HFFc6 (cell line): Measurements from ENCODE around the gene CLDN20. TPM values are rescaled to one million over a fixed set of nuclear protein-coding genes. Genes with fewer than 3 reads are reported as not detected.

Experiments
- DNase-seq: peaks from one replicate; pipeline ENCODE4 v3.0.0-alpha.2; 2018
- H3K27ac Mint-ChIP-seq: 2 replicates; pipeline ENCODE4 v1.8.0; 2020; ENCODE audit warnings: mild to moderate bottlenecking, mixed read lengths
- H3K27me3 Mint-ChIP-seq: 2 replicates; pipeline ENCODE4 v1.8.0; 2021; ENCODE audit warnings: mild to moderate bottlenecking, moderate library complexity, mixed read lengths; ENCODE audit not compliant: insufficient read depth
- H3K36me3 Mint-ChIP-seq: 2 replicates; pipeline ENCODE4 v1.8.0; 2021; ENCODE audit warnings: low read depth, mixed read lengths
- H3K4me1 Mint-ChIP-seq: 2 replicates; pipeline ENCODE4 v1.8.0; 2020; ENCODE audit warnings: low read depth, mixed read lengths
- H3K4me3 Mint-ChIP-seq: 2 replicates; pipeline ENCODE4 v1.8.0; 2020; ENCODE audit warnings: mild to moderate bottlenecking, moderate library complexity, mixed read lengths
- H3K9me3 Mint-ChIP-seq: 2 replicates; pipeline ENCODE4 v1.8.0; 2020; ENCODE audit warnings: mild to moderate bottlenecking, mixed read lengths
- total RNA-seq, 6 experiments: library from RNA; stranded (reverse); fragmentation: NEBNext Ultra II Directional; extraction: Animal tissue kit (Norgen Biotek cat#: 25700); gene quantifications; 2 replicates in 1 of 6; 3 replicates in 5 of 6; pipeline ENCODE4 v1.2.3, GENCODE V29; 2021
- TF ChIP-seq, protein P1 (sequence below): fragments of 200-600 bp; sonication (generic); IDR thresholded peaks from 2 replicates; pipeline ENCODE4 v1.5.0; 2021; ENCODE audit warnings: antibody characterized with exemption, mild to moderate bottlenecking

Gene CLDN20
- total RNA-seq, 6 experiments from 2014 or later: not detected

DNA sequence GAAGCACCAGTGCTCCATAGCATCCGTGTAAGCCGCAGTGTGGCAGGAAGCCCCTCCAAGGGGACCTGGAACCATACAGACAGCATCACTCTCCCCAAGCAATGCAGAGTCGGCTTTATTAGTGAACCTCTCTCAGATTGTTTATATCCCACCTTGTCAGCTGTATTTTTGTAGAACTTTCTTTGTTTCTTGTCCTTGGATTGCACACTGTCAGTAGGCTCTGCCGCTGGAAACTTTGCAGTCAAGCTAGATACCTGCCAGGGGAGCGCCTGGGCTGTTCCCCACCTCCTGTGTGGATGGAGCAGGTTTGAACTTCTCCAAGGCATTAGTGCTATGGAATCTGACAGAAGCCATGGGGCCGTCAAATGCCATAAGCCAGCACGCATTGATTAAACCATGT is 18.6 kb upstream of the CLDN20 start:
- H3K27me3 Mint-ChIP-seq: peaks cover 6% of the 10 kb centered on the region
- no peak overlapping the region for H3K4me3 Mint-ChIP-seq
- TF ChIP-seq, protein P1, sequence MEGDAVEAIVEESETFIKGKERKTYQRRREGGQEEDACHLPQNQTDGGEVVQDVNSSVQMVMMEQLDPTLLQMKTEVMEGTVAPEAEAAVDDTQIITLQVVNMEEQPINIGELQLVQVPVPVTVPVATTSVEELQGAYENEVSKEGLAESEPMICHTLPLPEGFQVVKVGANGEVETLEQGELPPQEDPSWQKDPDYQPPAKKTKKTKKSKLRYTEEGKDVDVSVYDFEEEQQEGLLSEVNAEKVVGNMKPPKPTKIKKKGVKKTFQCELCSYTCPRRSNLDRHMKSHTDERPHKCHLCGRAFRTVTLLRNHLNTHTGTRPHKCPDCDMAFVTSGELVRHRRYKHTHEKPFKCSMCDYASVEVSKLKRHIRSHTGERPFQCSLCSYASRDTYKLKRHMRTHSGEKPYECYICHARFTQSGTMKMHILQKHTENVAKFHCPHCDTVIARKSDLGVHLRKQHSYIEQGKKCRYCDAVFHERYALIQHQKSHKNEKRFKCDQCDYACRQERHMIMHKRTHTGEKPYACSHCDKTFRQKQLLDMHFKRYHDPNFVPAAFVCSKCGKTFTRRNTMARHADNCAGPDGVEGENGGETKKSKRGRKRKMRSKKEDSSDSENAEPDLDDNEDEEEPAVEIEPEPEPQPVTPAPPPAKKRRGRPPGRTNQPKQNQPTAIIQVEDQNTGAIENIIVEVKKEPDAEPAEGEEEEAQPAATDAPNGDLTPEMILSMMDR: no peak
- peaks cover 5% of the 10 kb centered on the region for H3K9me3 Mint-ChIP-seq
- peaks cover 58% of the 10 kb centered on the region for H3K36me3 Mint-ChIP-seq
- H3K4me1 Mint-ChIP-seq: peaks cover 40% of the 10 kb centered on the region
- no peak for DNase-seq
- H3K27ac Mint-ChIP-seq: no peak overlapping the region

DNA sequence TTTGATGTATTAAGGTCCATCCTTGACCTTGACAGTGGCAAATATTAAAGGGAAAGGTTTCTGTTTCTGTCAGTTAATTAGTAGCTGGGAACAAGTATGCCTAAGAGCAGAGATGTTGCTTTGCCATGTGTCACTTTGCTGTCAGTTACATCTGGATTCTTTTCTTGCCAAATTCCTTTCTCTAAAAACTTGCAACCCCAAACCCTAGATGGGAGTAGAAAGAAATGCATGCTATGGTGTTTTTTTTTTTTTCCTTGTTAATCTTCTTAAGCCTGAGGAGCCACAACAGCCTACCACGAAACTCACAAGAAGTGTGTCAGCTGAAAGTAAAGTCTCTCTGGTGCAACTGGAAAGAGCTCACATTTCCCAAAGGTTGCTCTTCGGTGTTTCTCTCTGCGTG is 18.0 kb upstream of the CLDN20 start:
- Mint-ChIP-seq H3K36me3 (peaks cover 51% of the 10 kb centered on the region), H3K27me3 (peaks cover 6% of the 10 kb centered on the region), H3K4me1 (peaks cover 40% of the 10 kb centered on the region), H3K9me3 (no peaks in the 10 kb centered on the region), H3K4me3 (no peak overlapping the region), H3K27ac (peak overlapping the region; percentile 53; the same call in 1 of the 2 replicates)
- no peak for DNase-seq
- TF ChIP-seq, protein P1: no peak

DNA sequence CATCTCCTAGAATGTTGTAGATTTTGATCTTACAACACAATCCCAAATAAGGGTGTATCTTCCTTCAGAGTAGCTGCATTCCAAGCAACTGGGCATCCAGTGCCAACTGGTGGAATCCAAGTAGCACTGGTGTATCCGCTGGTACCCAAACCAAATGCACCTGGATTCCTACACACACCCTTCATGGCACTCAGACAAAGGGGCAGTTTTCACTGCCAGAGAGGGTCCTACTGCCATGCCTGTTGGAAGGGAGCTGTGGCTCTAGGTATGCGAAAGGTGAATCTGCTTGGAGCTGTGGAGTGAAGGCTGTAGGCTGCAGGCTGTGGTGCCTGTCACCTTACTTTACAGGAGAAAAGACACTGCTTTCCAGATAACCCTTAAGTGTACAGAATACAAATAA is 17.0 kb upstream of the CLDN20 start:
- H3K9me3 Mint-ChIP-seq: no peaks in the 10 kb centered on the region
- TF ChIP-seq, protein P1: no peak
- peak overlapping the region; percentile 66 for H3K4me3 Mint-ChIP-seq
- peak overlapping the region; percentile 90 for H3K27ac Mint-ChIP-seq
- H3K36me3 Mint-ChIP-seq: peaks cover 43% of the 10 kb centered on the region
- DNase-seq: no peak
- H3K27me3 Mint-ChIP-seq: peaks cover 6% of the 10 kb centered on the region
- H3K4me1 Mint-ChIP-seq: peaks cover 40% of the 10 kb centered on the region

DNA sequence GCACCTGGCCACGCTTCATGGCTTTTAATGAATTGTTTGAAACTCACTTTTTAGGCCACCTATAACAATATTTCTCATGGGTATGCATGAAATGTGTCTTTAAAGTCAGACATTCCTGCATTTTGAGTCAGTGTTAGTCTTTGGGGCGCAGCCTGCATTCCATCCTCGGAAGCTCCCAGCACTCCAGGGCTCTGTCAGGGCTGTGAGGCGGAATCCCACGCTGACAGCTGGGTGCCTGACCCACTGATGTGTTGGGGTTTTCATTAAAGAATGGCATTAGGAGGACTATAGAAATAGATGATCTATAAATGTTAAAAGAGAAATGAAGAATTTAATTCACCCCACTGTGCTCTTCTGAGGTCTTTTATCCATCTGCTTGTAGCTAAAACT is 16.2 kb upstream of the CLDN20 start:
- peak overlapping the region; percentile 90 for H3K27ac Mint-ChIP-seq
- H3K9me3 Mint-ChIP-seq: no peaks in the 10 kb centered on the region
- DNase-seq: peak; percentile 82
- TF ChIP-seq, protein P1: no peak
- peaks cover 6% of the 10 kb centered on the region for H3K27me3 Mint-ChIP-seq
- H3K4me1 Mint-ChIP-seq: peaks cover 40% of the 10 kb centered on the region
- H3K4me3 Mint-ChIP-seq: peak overlapping the region; percentile 66
- H3K36me3 Mint-ChIP-seq: peaks cover 37% of the 10 kb centered on the region

DNA sequence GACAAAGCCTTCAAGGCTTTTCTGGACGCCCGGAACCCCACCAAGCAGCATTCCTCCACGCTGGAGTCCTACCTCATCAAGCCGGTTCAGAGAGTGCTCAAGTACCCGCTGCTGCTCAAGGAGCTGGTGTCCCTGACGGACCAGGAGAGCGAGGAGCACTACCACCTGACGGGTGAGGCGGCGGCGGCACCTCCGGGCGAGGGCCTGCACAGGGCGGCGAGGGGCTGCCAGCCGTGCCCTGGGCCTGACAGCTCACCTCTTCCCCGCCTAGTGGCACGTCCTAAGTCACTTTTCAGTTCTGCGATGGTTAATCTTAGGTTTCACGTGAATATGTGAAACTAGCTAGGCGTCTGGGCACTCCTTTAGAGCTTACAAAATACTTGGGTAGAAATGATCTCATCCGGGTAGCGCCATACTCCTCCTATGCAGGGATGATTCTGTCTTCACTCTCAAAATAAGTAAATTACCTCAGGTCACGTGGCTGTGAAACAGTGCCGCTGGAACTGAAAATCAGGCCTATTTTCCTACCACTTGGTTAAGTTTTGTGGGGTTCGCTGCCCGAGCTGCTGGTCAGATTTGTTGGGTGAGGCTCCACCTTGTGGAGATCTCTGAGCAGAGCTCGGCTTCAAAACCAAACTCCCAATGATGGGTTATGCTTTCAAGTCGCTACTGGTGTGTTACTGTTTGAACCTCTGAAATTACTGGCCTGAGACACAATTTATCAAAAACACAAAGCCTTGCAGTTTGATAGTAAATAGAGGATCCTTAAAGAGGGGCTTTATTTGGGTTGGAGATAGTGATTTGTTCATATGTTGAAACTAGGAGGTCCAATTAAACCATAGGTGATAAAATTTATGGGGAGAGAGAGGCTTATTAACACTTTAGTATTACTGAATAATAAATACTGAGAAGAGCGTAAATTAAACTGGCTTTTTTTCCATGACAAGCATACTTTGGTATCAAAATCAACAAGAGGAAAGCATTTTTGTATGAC is 15.5 kb upstream of the CLDN20 start:
- Mint-ChIP-seq H3K27me3 (peaks cover 6% of the 10 kb centered on the region), H3K4me1 (peaks cover 45% of the 10 kb centered on the region), H3K36me3 (peaks cover 44% of the 10 kb centered on the region), H3K27ac (peak overlapping the region; percentile 90), H3K4me3 (peak overlapping the region; percentile 66), H3K9me3 (no peaks in the 10 kb centered on the region)
- TF ChIP-seq, protein P1: peak; percentile 87
- DNase-seq: peak; percentile 82
